SK-N-SH (cell line): ENCODE data around the gene ZNF346.

Experiments used
- FOXJ3 ChIP-seq: sonication (generic); formaldehyde crosslinking; IDR thresholded peaks from 2 replicates; pipeline ENCODE4 v1.5.1; 2020; ENCODE audit warnings: mild to moderate bottlenecking, missing genetic modification reagents
- MAX ChIP-seq: IDR thresholded peaks from 2 replicates; pipeline ENCODE4 v1.4.0; 2012; ENCODE audit warnings: low read depth

GRCh38 chr5:177024559-177024958 lies 2.1 kb downstream of the ZNF346 start:
- TF ChIP-seq MAX, result no peak
- TF ChIP-seq FOXJ3 (CRISPR knock-in tag), result no peak
